Mesothelial cell of epicardium (in vitro differentiated cells): ENCODE results near the gene AXIN1. TPM values are rescaled to one million over a fixed set of nuclear protein-coding genes. Genes with fewer than 3 reads are reported as not detected.

ENCODE experiments used
- DNase-seq, 2 experiments: peaks; one replicate each; pipeline ENCODE4 v3.0.0; 2021; ENCODE audit warnings: low spot score in 2 of 2; ENCODE audit not compliant: unreplicated experiment in 2 of 2
- H3K27ac Mint-ChIP-seq: 2 replicates; pipeline ENCODE4 v1.8.0; 2021; ENCODE audit warnings: mixed read lengths
- H3K27me3 Mint-ChIP-seq: 2 replicates; pipeline ENCODE4 v1.8.0; 2021; ENCODE audit warnings: low read depth, mixed read lengths
- H3K36me3 Mint-ChIP-seq: 2 replicates; pipeline ENCODE4 v1.8.0; 2021; ENCODE audit warnings: mixed read lengths
- H3K4me1 Mint-ChIP-seq: 2 replicates; pipeline ENCODE4 v1.8.0; 2021; ENCODE audit warnings: mixed read lengths
- H3K4me3 Mint-ChIP-seq: 2 replicates; pipeline ENCODE4 v1.8.0; 2021; ENCODE audit warnings: mild to moderate bottlenecking, moderate library complexity, mixed read lengths
- H3K9me3 Mint-ChIP-seq: 2 replicates; pipeline ENCODE4 v1.8.0; 2021; ENCODE audit warnings: mixed read lengths
- CTCF ChIP-seq: fragments of 200-600 bp; sonication (generic); IDR thresholded peaks from one replicate; pipeline ENCODE4 v1.5.0; 2021; ENCODE audit warnings: antibody characterized with exemption; ENCODE audit not compliant: unreplicated experiment
- total RNA-seq: library from RNA; stranded (reverse); gene quantifications from 3 replicates; pipeline ENCODE4 v1.2.1, GENCODE V29; 2021

Gene AXIN1
- total RNA-seq, 1 donor from 2014 or later = 33.2 TPM

- TF ChIP-seq CTCF = no peak
- H3K9me3 Mint-ChIP-seq = no peaks in the 10 kb centered on the region
- no peaks in the 10 kb centered on the region for H3K4me1 Mint-ChIP-seq
- no peak for DNase-seq
- H3K27ac Mint-ChIP-seq = no peak overlapping the region
- peaks cover 6% of the 10 kb centered on the region for H3K27me3 Mint-ChIP-seq
- H3K36me3 Mint-ChIP-seq = peaks cover 14% of the 10 kb centered on the region
- no peak overlapping the region for H3K4me3 Mint-ChIP-seq
Measured at GRCh38 chr16:287298-287811, 65.2 kb downstream of the AXIN1 start.

GRCh38 chr16:286491-287297, 65.8 kb downstream of the AXIN1 start:
- Mint-ChIP-seq H3K4me1 (no peaks in the 10 kb centered on the region), H3K4me3 (no peak overlapping the region), H3K27ac (no peak overlapping the region), H3K27me3 (peaks cover 12% of the 10 kb centered on the region), H3K9me3 (no peaks in the 10 kb centered on the region), H3K36me3 (peaks cover 12% of the 10 kb centered on the region)
- TF ChIP-seq CTCF = no peak
- no peak for DNase-seq

- Mint-ChIP-seq H3K27me3 (peaks cover 19% of the 10 kb centered on the region), H3K27ac (no peak overlapping the region), H3K36me3 (peaks cover 10% of the 10 kb centered on the region), H3K4me1 (no peaks in the 10 kb centered on the region), H3K9me3 (no peaks in the 10 kb centered on the region), H3K4me3 (no peak overlapping the region)
- no peak for DNase-seq
- no peak for TF ChIP-seq CTCF
Measured at GRCh38 chr16:285146-286055, 67.1 kb downstream of the AXIN1 start.

- DNase-seq = no peak
- H3K9me3 Mint-ChIP-seq = no peaks in the 10 kb centered on the region
- H3K27ac Mint-ChIP-seq = no peak overlapping the region
- peaks cover 22% of the 10 kb centered on the region for H3K27me3 Mint-ChIP-seq
- no peak overlapping the region for H3K4me3 Mint-ChIP-seq
- H3K36me3 Mint-ChIP-seq = peaks cover 10% of the 10 kb centered on the region
- TF ChIP-seq CTCF = no peak
- no peaks in the 10 kb centered on the region for H3K4me1 Mint-ChIP-seq
Measured at GRCh38 chr16:284204-285120, 68.1 kb downstream of the AXIN1 start.
